ENCODE measurements around the gene UBQLN1.

UBQLN1 gene

GRCh38 chr9:83656032-83656680 lies 51.6 kb downstream of the UBQLN1 start:
- H3K4me1 ChIP-seq (ENCODE audit: insufficient read depth, low read length, severe bottlenecking): no peaks in the 10 kb centered on the region
- peaks cover 99% of the 10 kb centered on the region for H3K36me3 ChIP-seq (ENCODE audit: insufficient read depth, low read length)
- H3K4me3 ChIP-seq (ENCODE audit: low read depth, low read length, poor library complexity, severe bottlenecking): no peak overlapping the region
- H3F3A ChIP-seq (ENCODE audit: insufficient read depth, low read length): no peaks in the 10 kb centered on the region; the same call in 1 of the 2 replicates
- H3K9me2 ChIP-seq (ENCODE audit: low read depth, low read length): no peaks in the 10 kb centered on the region
- no peak for TF ChIP-seq CTCF (IDR thresholded peaks at IDR 0.05; ENCODE audit: low read length)
- no peak for TF ChIP-seq EZH2 (IDR thresholded peaks at IDR 0.05; ENCODE audit: borderline replicate concordance, low read length)
- H3K4me2 ChIP-seq (ENCODE audit: low read length): no peak overlapping the region
- H4K20me1 ChIP-seq (ENCODE audit: insufficient read depth, low read length): no peaks in the 10 kb centered on the region
- H3K9ac ChIP-seq (ENCODE audit: low read length): no peak overlapping the region
- H3K9me3 ChIP-seq (ENCODE audit: low read length): peaks cover 5% of the 10 kb centered on the region; the same call in 1 of the 2 replicates
- H2AFZ ChIP-seq (ENCODE audit: low read length): no peak overlapping the region
- H3K27me3 ChIP-seq (ENCODE audit: insufficient read depth, low read length): no peaks in the 10 kb centered on the region
- H3K27ac ChIP-seq (ENCODE audit: low read depth, low read length, poor library complexity, severe bottlenecking): no peak overlapping the region
- no peaks in the 10 kb centered on the region for H3K79me2 ChIP-seq (ENCODE audit: insufficient read depth, low read length)

GRCh38 chr9:83655433-83655832 lies 52.3 kb downstream of the UBQLN1 start:
- no peak overlapping the region for H2AFZ ChIP-seq (ENCODE audit: low read length)
- H3K27me3 ChIP-seq (ENCODE audit: insufficient read depth, low read length): no peaks in the 10 kb centered on the region
- H3F3A ChIP-seq (ENCODE audit: insufficient read depth, low read length): no peaks in the 10 kb centered on the region; the same call in 1 of the 2 replicates
- no peak overlapping the region for H3K9ac ChIP-seq (ENCODE audit: low read length)
- H3K27ac ChIP-seq (ENCODE audit: low read depth, low read length, poor library complexity, severe bottlenecking): no peak overlapping the region
- peaks cover 97% of the 10 kb centered on the region for H3K36me3 ChIP-seq (ENCODE audit: insufficient read depth, low read length)
- H3K9me3 ChIP-seq (ENCODE audit: low read length): peaks cover 5% of the 10 kb centered on the region; the same call in 1 of the 2 replicates
- no peak overlapping the region for H3K4me2 ChIP-seq (ENCODE audit: low read length)
- H3K79me2 ChIP-seq (ENCODE audit: insufficient read depth, low read length): no peaks in the 10 kb centered on the region
- TF ChIP-seq EZH2 (IDR thresholded peaks at IDR 0.05; ENCODE audit: borderline replicate concordance, low read length) (no peak), CTCF (IDR thresholded peaks at IDR 0.05; ENCODE audit: low read length) (no peak)
- no peak overlapping the region for H3K4me3 ChIP-seq (ENCODE audit: low read depth, low read length, poor library complexity, severe bottlenecking)
- no peaks in the 10 kb centered on the region for H3K4me1 ChIP-seq (ENCODE audit: insufficient read depth, low read length, severe bottlenecking)
- no peaks in the 10 kb centered on the region for H4K20me1 ChIP-seq (ENCODE audit: insufficient read depth, low read length)
- H3K9me2 ChIP-seq (ENCODE audit: low read depth, low read length): no peaks in the 10 kb centered on the region

GRCh38 chr9:83652433-83652832 lies 55.3 kb downstream of the UBQLN1 start:
- Histone ChIP-seq H3K36me3 (ENCODE audit: insufficient read depth, low read length) (peaks cover 77% of the 10 kb centered on the region), H3K4me1 (ENCODE audit: insufficient read depth, low read length, severe bottlenecking) (peaks cover 8% of the 10 kb centered on the region)

More at GRCh38 chr9:83652433-83652832, 55.3 kb downstream of the UBQLN1 start:
- Histone ChIP-seq H3K9me2 (ENCODE audit: low read depth, low read length) (no peaks in the 10 kb centered on the region), H3K9me3 (ENCODE audit: low read length) (peaks cover 5% of the 10 kb centered on the region; the same call in 1 of the 2 replicates), H3K27ac (ENCODE audit: low read depth, low read length, poor library complexity, severe bottlenecking) (no peak overlapping the region), H2AFZ (ENCODE audit: low read length) (no peak overlapping the region), H3K9ac (ENCODE audit: low read length) (no peak overlapping the region), H3K4me3 (ENCODE audit: low read depth, low read length, poor library complexity, severe bottlenecking) (no peak overlapping the region), H3K79me2 (ENCODE audit: insufficient read depth, low read length) (no peaks in the 10 kb centered on the region), H3K4me2 (ENCODE audit: low read length) (no peak overlapping the region), H4K20me1 (ENCODE audit: insufficient read depth, low read length) (no peaks in the 10 kb centered on the region), H3K27me3 (ENCODE audit: insufficient read depth, low read length) (no peaks in the 10 kb centered on the region), H3F3A (ENCODE audit: insufficient read depth, low read length) (no peaks in the 10 kb centered on the region; the same call in 1 of the 2 replicates)
- TF ChIP-seq CTCF (IDR thresholded peaks at IDR 0.05; ENCODE audit: low read length) (no peak), EZH2 (IDR thresholded peaks at IDR 0.05; ENCODE audit: borderline replicate concordance, low read length) (no peak)
